HG02885 (cell line): Measurements from ENCODE around the gene PTPN22.
A peak's percentile ranks its signal among the peaks of the same experiment; 100 is the strongest.

Source experiments
- ATAC-seq: cut with Tn5 transposase; IDR thresholded peaks from one replicate; pipeline ENCODE4 v1.9.1; 2021; ENCODE audit warnings: mild to moderate bottlenecking; ENCODE audit not compliant: unreplicated experiment, poor library complexity

Gene PTPN22

GRCh38 chr1:113871597-113872113 lies at the start of gene PTPN22:
PTPN22 (minus strand) TSS chr1:113871712.
- peak; percentile 94 for ATAC-seq

GRCh38 chr1:113918243-113918642 lies 46.7 kb upstream of the PTPN22 start:
- no peak for ATAC-seq

- ATAC-seq: no peak
These were observed 46.0 kb upstream of the PTPN22 start for GRCh38 chr1:113917400-113918082.

- ATAC-seq: no peak
These were observed 45.5 kb upstream of the PTPN22 start for GRCh38 chr1:113916974-113917373.

- no peak for ATAC-seq
These were observed 42.6 kb upstream of the PTPN22 start for GRCh38 chr1:113913887-113914664.

- ATAC-seq: no peak
These were observed 41.8 kb upstream of the PTPN22 start for GRCh38 chr1:113913312-113913668.

GRCh38 chr1:113912594-113913311 lies 41.2 kb upstream of the PTPN22 start:
- no peak for ATAC-seq

GRCh38 chr1:113905435-113905861 lies 33.9 kb upstream of the PTPN22 start:
- no peak for ATAC-seq

- peak; percentile 91 for ATAC-seq
These were observed 33.3 kb upstream of the PTPN22 start, which contains the start of the genes AP4B1 and DCLRE1B for GRCh38 chr1:113904674-113905434. AP4B1 (minus strand) TSS chr1:113904799; CDS start chr1:113904717, 82 bp downstream. DCLRE1B (plus strand) TSS chr1:113905326; CDS start chr1:113905587, 261 bp downstream.

- ATAC-seq: peak; percentile 33
These were observed 32.8 kb upstream of the PTPN22 start for GRCh38 chr1:113904293-113904673.

- ATAC-seq: no peak
These were observed 32.2 kb upstream of the PTPN22 start for GRCh38 chr1:113903501-113904292.

GRCh38 chr1:113901191-113901590 lies 29.7 kb upstream of the PTPN22 start:
- ATAC-seq: no peak

GRCh38 chr1:113899111-113899510 lies 27.6 kb upstream of the PTPN22 start:
- no peak for ATAC-seq

- no peak for ATAC-seq
These were observed 26.8 kb upstream of the PTPN22 start for GRCh38 chr1:113898241-113898814.

- no peak for ATAC-seq
These were observed 24.4 kb upstream of the PTPN22 start for GRCh38 chr1:113895961-113896360.

- no peak for ATAC-seq
These were observed 23.6 kb upstream of the PTPN22 start for GRCh38 chr1:113895098-113895497.

GRCh38 chr1:113893267-113893666 lies 21.8 kb upstream of the PTPN22 start:
- no peak for ATAC-seq

- no peak for ATAC-seq
These were observed 20.2 kb upstream of the PTPN22 start for GRCh38 chr1:113891631-113892220.

- ATAC-seq: no peak
These were observed 19.3 kb upstream of the PTPN22 start for GRCh38 chr1:113890816-113891215.
